Gastroesophageal sphincter (tissue), 3 donors: Measurements from ENCODE around the gene ADAMTSL3.

ENCODE experiments used
- POLR2A ChIP-seq, 2 donors: fragments of 450-650 bp; IDR thresholded peaks; one replicate each; pipeline ENCODE4 v1.6.1; 2017; ENCODE audit warnings: antibody characterized with exemption in 2 of 2, mild to moderate bottlenecking in 2 of 2, moderate library complexity in 1 of 2
- POLR2AphosphoS5 ChIP-seq: sonication (generic); formaldehyde crosslinking; IDR thresholded peaks from one replicate; pipeline ENCODE4 v1.6.1; 2017; ENCODE audit warnings: antibody characterized with exemption
- TF ChIP-seq, protein P1 (sequence below), 4 experiments: fragments of 200-600 bp in 2 of 4; fragments of 450-650 bp in 2 of 4; sonication (generic) in 1 of 4; IDR thresholded peaks; one replicate each; pipeline ENCODE4 v1.5.1; 2017 to 2019; ENCODE audit warnings: antibody characterized with exemption in 4 of 4, mild to moderate bottlenecking in 2 of 4, moderate library complexity in 2 of 4

DNA sequence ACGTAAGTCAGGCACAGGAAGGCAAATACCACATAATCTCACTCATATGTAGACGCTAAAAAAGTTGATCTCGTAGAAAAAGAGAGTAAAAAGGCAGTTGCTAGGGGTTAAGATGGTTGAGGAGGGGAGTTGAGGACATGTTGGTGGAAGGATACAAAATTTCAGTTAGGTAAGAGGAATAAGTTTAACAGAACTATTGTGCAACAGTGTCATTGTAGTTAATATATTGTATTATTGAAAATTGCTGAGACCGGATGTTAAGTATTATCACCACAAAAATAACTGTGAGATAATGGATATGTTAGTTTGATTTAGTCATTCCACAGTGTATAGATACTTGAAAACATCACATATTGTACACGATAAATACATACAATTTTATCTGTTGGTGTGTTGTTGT is 139.1 kb downstream of the ADAMTSL3 start:
- TF ChIP-seq POLR2A (IDR thresholded peaks at IDR 0.05): no peak
- TF ChIP-seq, protein P1, sequence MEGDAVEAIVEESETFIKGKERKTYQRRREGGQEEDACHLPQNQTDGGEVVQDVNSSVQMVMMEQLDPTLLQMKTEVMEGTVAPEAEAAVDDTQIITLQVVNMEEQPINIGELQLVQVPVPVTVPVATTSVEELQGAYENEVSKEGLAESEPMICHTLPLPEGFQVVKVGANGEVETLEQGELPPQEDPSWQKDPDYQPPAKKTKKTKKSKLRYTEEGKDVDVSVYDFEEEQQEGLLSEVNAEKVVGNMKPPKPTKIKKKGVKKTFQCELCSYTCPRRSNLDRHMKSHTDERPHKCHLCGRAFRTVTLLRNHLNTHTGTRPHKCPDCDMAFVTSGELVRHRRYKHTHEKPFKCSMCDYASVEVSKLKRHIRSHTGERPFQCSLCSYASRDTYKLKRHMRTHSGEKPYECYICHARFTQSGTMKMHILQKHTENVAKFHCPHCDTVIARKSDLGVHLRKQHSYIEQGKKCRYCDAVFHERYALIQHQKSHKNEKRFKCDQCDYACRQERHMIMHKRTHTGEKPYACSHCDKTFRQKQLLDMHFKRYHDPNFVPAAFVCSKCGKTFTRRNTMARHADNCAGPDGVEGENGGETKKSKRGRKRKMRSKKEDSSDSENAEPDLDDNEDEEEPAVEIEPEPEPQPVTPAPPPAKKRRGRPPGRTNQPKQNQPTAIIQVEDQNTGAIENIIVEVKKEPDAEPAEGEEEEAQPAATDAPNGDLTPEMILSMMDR (IDR thresholded peaks at IDR 0.05): no peak
- no peak for TF ChIP-seq POLR2AphosphoS5
